Naive B cell (primary cell): Measurements from ENCODE around the gene ELOVL2. TPM values are rescaled to one million over a fixed set of nuclear protein-coding genes. Genes with fewer than 3 reads are reported as not detected.

Experiments used
- ATAC-seq, 2 donors: fragments of 150-1000 bp; cut with Tn5 transposase; 2 replicates each; pipeline ENCODE4 v1.10.0; 2021; ENCODE audit warnings: low read depth in 2 of 2, mild to moderate bottlenecking in 2 of 2, moderate library complexity in 2 of 2
- DNase-seq: peaks from one replicate; pipeline ENCODE4 v3.0.0; 2022
- H3K27ac Mint-ChIP-seq, 6 donors: one replicate each; pipeline ENCODE4 v1.8.0; 2020 to 2022; ENCODE audit warnings: mild to moderate bottlenecking in 6 of 6, mixed read lengths in 6 of 6, moderate library complexity in 5 of 6, inconsistent platforms in 2 of 6
- H3K27me3 Mint-ChIP-seq, 3 donors: one replicate each; pipeline ENCODE4 v1.8.0; 2021 to 2022; ENCODE audit warnings: mixed read lengths in 3 of 3, mild to moderate bottlenecking in 1 of 3
- H3K36me3 Mint-ChIP-seq, 2 donors: one replicate each; pipeline ENCODE4 v1.8.0; 2020 to 2022; ENCODE audit warnings: mixed read lengths in 2 of 2, inconsistent platforms in 1 of 2, mild to moderate bottlenecking in 1 of 2
- H3K4me1 Mint-ChIP-seq, 3 donors: one replicate each; pipeline ENCODE4 v1.8.0; 2020 to 2022; ENCODE audit warnings: mixed read lengths in 3 of 3, inconsistent platforms in 1 of 3, mild to moderate bottlenecking in 1 of 3, moderate library complexity in 1 of 3
- H3K4me3 Mint-ChIP-seq, 8 donors: one replicate each; pipeline ENCODE4 v1.8.0; 2020 to 2022; ENCODE audit warnings: mild to moderate bottlenecking in 8 of 8, mixed read lengths in 8 of 8, moderate library complexity in 8 of 8, inconsistent platforms in 2 of 8
- H3K9me3 Mint-ChIP-seq, 7 donors: one replicate each; pipeline ENCODE4 v1.8.0; 2020 to 2022; ENCODE audit warnings: mixed read lengths in 7 of 7, mild to moderate bottlenecking in 5 of 7, inconsistent platforms in 2 of 7, moderate library complexity in 1 of 7
- polyA plus RNA-seq, 6 donors: library from polyadenylated mRNA; unstranded; fragments of 300-500 nt; fragmentation: Illumina TruSeq; gene quantifications; one replicate each; pipeline ENCODE4 v1.2.3, GENCODE V29; 2021; ENCODE audit warnings: low read depth in 6 of 6

ELOVL2 gene
- polyA plus RNA-seq, 6 donors from 2014 or later: not detected

GRCh38 chr6:11044712-11045167 is 635 bp upstream of the ELOVL2 start:
- no peaks in the 10 kb centered on the region for H3K36me3 Mint-ChIP-seq
- H3K4me3 Mint-ChIP-seq: peak overlapping the region; percentile 72 to 88 (median 83)
- ATAC-seq: no peak
- H3K27me3 Mint-ChIP-seq: peaks cover 50 to 59% (median 55%) of the 10 kb centered on the region in 3 donors
- no peak for DNase-seq
- H3K9me3 Mint-ChIP-seq: peaks cover 0 to 8% (median 0%) of the 10 kb centered on the region in 7 donors
- H3K27ac Mint-ChIP-seq: no peak overlapping the region
- H3K4me1 Mint-ChIP-seq: peaks cover 11 to 16% (median 14%) of the 10 kb centered on the region in 3 donors

GRCh38 chr6:11043378-11043960 is 636 bp downstream of the ELOVL2 start:
- H3K4me3 Mint-ChIP-seq: peak overlapping the region; percentile 73 to 93 (median 86)
- peaks cover 43 to 57% (median 52%) of the 10 kb centered on the region in 3 donors for H3K27me3 Mint-ChIP-seq
- H3K27ac Mint-ChIP-seq: peak overlapping the region in 2 of 6 donors; percentile 27 to 29
- peak; percentile 59 to 69 for ATAC-seq
- peaks cover 11 to 16% (median 14%) of the 10 kb centered on the region in 3 donors for H3K4me1 Mint-ChIP-seq
- peak; percentile 47 for DNase-seq
- peaks cover 0 to 8% (median 0%) of the 10 kb centered on the region in 7 donors for H3K9me3 Mint-ChIP-seq
- no peaks in the 10 kb centered on the region for H3K36me3 Mint-ChIP-seq

GRCh38 chr6:11042750-11043377 is 1.2 kb downstream of the ELOVL2 start:
- DNase-seq: no peak
- no peak for ATAC-seq
- peaks cover 11 to 16% (median 14%) of the 10 kb centered on the region in 3 donors for H3K4me1 Mint-ChIP-seq
- no peaks in the 10 kb centered on the region for H3K36me3 Mint-ChIP-seq
- peak overlapping the region in 4 of 6 donors; percentile 27 to 51 (median 30) for H3K27ac Mint-ChIP-seq
- peak overlapping the region; percentile 73 to 93 (median 86) for H3K4me3 Mint-ChIP-seq
- peaks cover 37 to 54% (median 47%) of the 10 kb centered on the region in 3 donors for H3K27me3 Mint-ChIP-seq
- H3K9me3 Mint-ChIP-seq: peaks cover 0 to 8% (median 0%) of the 10 kb centered on the region in 7 donors

- H3K4me1 Mint-ChIP-seq: peaks cover 11 to 16% (median 14%) of the 10 kb centered on the region in 3 donors
- ATAC-seq (no peak), DNase-seq (no peak)
- peaks cover 0 to 8% (median 0%) of the 10 kb centered on the region in 7 donors for H3K9me3 Mint-ChIP-seq
- H3K27ac Mint-ChIP-seq: no peak overlapping the region
- H3K36me3 Mint-ChIP-seq: no peaks in the 10 kb centered on the region
- H3K27me3 Mint-ChIP-seq: peaks cover 35 to 51% (median 44%) of the 10 kb centered on the region in 3 donors
- H3K4me3 Mint-ChIP-seq: peak overlapping the region in 4 of 8 donors; percentile 73 to 93 (median 88)
Observed at GRCh38 chr6:11042025-11042749, 1.9 kb downstream of the ELOVL2 start.

- H3K9me3 Mint-ChIP-seq: peaks cover 0 to 8% (median 0%) of the 10 kb centered on the region in 7 donors
- H3K27me3 Mint-ChIP-seq: peaks cover 34 to 59% (median 49%) of the 10 kb centered on the region in 3 donors
- DNase-seq (no peak), ATAC-seq (no peak)
- no peaks in the 10 kb centered on the region for H3K36me3 Mint-ChIP-seq
- no peak overlapping the region for H3K4me3 Mint-ChIP-seq
- H3K27ac Mint-ChIP-seq: no peak overlapping the region
- H3K4me1 Mint-ChIP-seq: peaks cover 11 to 16% (median 14%) of the 10 kb centered on the region in 3 donors
Observed at GRCh38 chr6:11040134-11040533, 4.0 kb downstream of the ELOVL2 start.

- H3K27me3 Mint-ChIP-seq: peaks cover 29 to 56% (median 51%) of the 10 kb centered on the region in 3 donors
- peaks cover 0 to 4% (median 0%) of the 10 kb centered on the region in 7 donors for H3K9me3 Mint-ChIP-seq
- DNase-seq: no peak
- peaks cover 9 to 10% (median 10%) of the 10 kb centered on the region in 3 donors for H3K4me1 Mint-ChIP-seq
- H3K4me3 Mint-ChIP-seq: no peak overlapping the region
- no peak for ATAC-seq
- no peak overlapping the region for H3K27ac Mint-ChIP-seq
- no peaks in the 10 kb centered on the region for H3K36me3 Mint-ChIP-seq
Observed at GRCh38 chr6:11039040-11039439, 5.1 kb downstream of the ELOVL2 start.

- Mint-ChIP-seq H3K4me3 (no peak overlapping the region), H3K36me3 (no peaks in the 10 kb centered on the region), H3K4me1 (no peaks in the 10 kb centered on the region), H3K9me3 (peaks cover 0 to 1% (median 0%) of the 10 kb centered on the region in 7 donors), H3K27me3 (peaks cover 28 to 45% (median 41%) of the 10 kb centered on the region in 3 donors), H3K27ac (peak overlapping the region in 1 of 6 donors; percentile 29)
- no peak for DNase-seq
- ATAC-seq: no peak
Observed at GRCh38 chr6:11036977-11037430, 7.1 kb downstream of the ELOVL2 start.

- H3K36me3 Mint-ChIP-seq: no peaks in the 10 kb centered on the region
- no peaks in the 10 kb centered on the region for H3K4me1 Mint-ChIP-seq
- peaks cover 0 to 1% (median 0%) of the 10 kb centered on the region in 7 donors for H3K9me3 Mint-ChIP-seq
- peaks cover 28 to 45% (median 42%) of the 10 kb centered on the region in 3 donors for H3K27me3 Mint-ChIP-seq
- H3K4me3 Mint-ChIP-seq: no peak overlapping the region
- no peak for ATAC-seq
- DNase-seq: no peak
- no peak overlapping the region for H3K27ac Mint-ChIP-seq
Observed at GRCh38 chr6:11036351-11036740, 7.8 kb downstream of the ELOVL2 start.

- H3K9me3 Mint-ChIP-seq: peaks cover 0 to 1% (median 0%) of the 10 kb centered on the region in 7 donors
- no peak for DNase-seq
- H3K27me3 Mint-ChIP-seq: peaks cover 27 to 45% (median 38%) of the 10 kb centered on the region in 3 donors
- H3K4me1 Mint-ChIP-seq: no peaks in the 10 kb centered on the region
- no peak overlapping the region for H3K4me3 Mint-ChIP-seq
- no peak for ATAC-seq
- no peak overlapping the region for H3K27ac Mint-ChIP-seq
- no peaks in the 10 kb centered on the region for H3K36me3 Mint-ChIP-seq
Observed at GRCh38 chr6:11035616-11036350, 8.3 kb downstream of the ELOVL2 start.

- Mint-ChIP-seq H3K27me3 (peaks cover 33 to 38% (median 37%) of the 10 kb centered on the region in 3 donors), H3K4me3 (no peak overlapping the region), H3K4me1 (no peaks in the 10 kb centered on the region), H3K9me3 (peaks cover 0 to 1% (median 0%) of the 10 kb centered on the region in 7 donors), H3K27ac (no peak overlapping the region), H3K36me3 (no peaks in the 10 kb centered on the region)
- no peak for ATAC-seq
- no peak for DNase-seq
Observed at GRCh38 chr6:11033825-11034224, 10.3 kb downstream of the ELOVL2 start.

- Mint-ChIP-seq H3K4me1 (peaks cover 5 to 8% (median 6%) of the 10 kb centered on the region in 3 donors), H3K36me3 (no peaks in the 10 kb centered on the region), H3K4me3 (no peak overlapping the region), H3K9me3 (no peaks in the 10 kb centered on the region), H3K27ac (no peak overlapping the region), H3K27me3 (peaks cover 35 to 51% (median 41%) of the 10 kb centered on the region in 3 donors)
- no peak for ATAC-seq
- DNase-seq: no peak
Observed at GRCh38 chr6:11030904-11031303, 13.2 kb downstream of the ELOVL2 start.

- Mint-ChIP-seq H3K4me1 (peaks cover 7 to 10% (median 10%) of the 10 kb centered on the region in 3 donors), H3K9me3 (no peaks in the 10 kb centered on the region), H3K27me3 (peaks cover 18 to 46% (median 43%) of the 10 kb centered on the region in 3 donors), H3K27ac (no peak overlapping the region), H3K4me3 (no peak overlapping the region), H3K36me3 (no peaks in the 10 kb centered on the region)
- no peak for ATAC-seq
- DNase-seq: no peak
Observed at GRCh38 chr6:11028959-11029358, 15.1 kb downstream of the ELOVL2 start.
